ENCODE data around the gene SFRP5. TPM values are rescaled to one million over a fixed set of nuclear protein-coding genes. Genes with fewer than 3 reads are reported as not detected.

Gene SFRP5
- total RNA-seq, 1 experiment from 2014 or later = 3.5 TPM

GRCh38 chr10:97726636-97727178 lies 45.1 kb downstream of the SFRP5 start:
- POLR2A ChIA-PET = interaction anchor here (0.6 to 2.2 kb wide), 5 partner anchors 8 to 168 kb away, joined by 3 to 9 read pairs (median 8); partner anchors contain the start of genes AVPI1 and MARVELD1
- CTCF ChIA-PET = interaction anchor here (0.7 to 5.1 kb wide), 11 partner anchors 8 to 205 kb away, joined by 3 to 68 read pairs (median 5); partner anchors contain the start of genes AVPI1 and MARVELD1
- DNase-seq (ENCODE audit: low spot score) (peak; percentile 61), ATAC-seq (peak; percentile 97)
- Mint-ChIP-seq H3K27ac (peak overlapping the region; percentile 91; the same call in 1 of the 2 replicates), H3K27me3 (ENCODE audit: low read depth) (no peaks in the 10 kb centered on the region; the same call in 1 of the 2 replicates), H3K4me1 (peaks cover 10% of the 10 kb centered on the region), H3K9me3 (no peaks in the 10 kb centered on the region), H3K4me3 (peak overlapping the region; percentile 52), H3K36me3 (no peaks in the 10 kb centered on the region)
- TF ChIP-seq NR3C1 (CRISPR knock-in tag; conservative IDR thresholded peaks at IDR 0.05; ENCODE audit: low read depth) (no peak), HMGXB4 (CRISPR knock-in tag; IDR thresholded peaks at IDR 0.05) (no peak), E2F5 (CRISPR knock-in tag; IDR thresholded peaks at IDR 0.05) (no peak), CREM (CRISPR knock-in tag; IDR thresholded peaks at IDR 0.05) (no peak), TP53 (CRISPR knock-in tag; IDR thresholded peaks at IDR 0.05) (no peak), TEAD1 (CRISPR knock-in tag; IDR thresholded peaks at IDR 0.05) (0 out of 2 replicates have a peak, but pooled peaks have one; percentile 37), PREB (CRISPR knock-in tag; IDR thresholded peaks at IDR 0.05; ENCODE audit: borderline replicate concordance) (no peak), AR (CRISPR knock-in tag; IDR thresholded peaks at IDR 0.05) (no peak), MAX (CRISPR knock-in tag; IDR thresholded peaks at IDR 0.05) (peak; percentile 50; the same call in 1 of the 2 replicates), PRDM15 (CRISPR knock-in tag; IDR thresholded peaks at IDR 0.05) (no peak), ZNF219 (CRISPR knock-in tag; IDR thresholded peaks at IDR 0.05; ENCODE audit: borderline replicate concordance) (no peak), NFE2L1 (CRISPR knock-in tag; IDR thresholded peaks at IDR 0.05) (no peak), USF1 (CRISPR knock-in tag; IDR thresholded peaks at IDR 0.05) (peak; percentile 26; the same call in 1 of the 2 replicates), CTCF (IDR thresholded peaks at IDR 0.05) (no peak), ZNF671 (CRISPR knock-in tag; IDR thresholded peaks at IDR 0.05) (no peak), ZNF263 (CRISPR knock-in tag; IDR thresholded peaks at IDR 0.05; ENCODE audit: low read depth) (no peak)
